ENCODE data around the gene DEGS2. TPM values are rescaled to one million over a fixed set of nuclear protein-coding genes. Genes with fewer than 3 reads are reported as not detected.

The DEGS2 gene
- total RNA-seq, 1 experiment from 2014 or later = not detected

DNA sequence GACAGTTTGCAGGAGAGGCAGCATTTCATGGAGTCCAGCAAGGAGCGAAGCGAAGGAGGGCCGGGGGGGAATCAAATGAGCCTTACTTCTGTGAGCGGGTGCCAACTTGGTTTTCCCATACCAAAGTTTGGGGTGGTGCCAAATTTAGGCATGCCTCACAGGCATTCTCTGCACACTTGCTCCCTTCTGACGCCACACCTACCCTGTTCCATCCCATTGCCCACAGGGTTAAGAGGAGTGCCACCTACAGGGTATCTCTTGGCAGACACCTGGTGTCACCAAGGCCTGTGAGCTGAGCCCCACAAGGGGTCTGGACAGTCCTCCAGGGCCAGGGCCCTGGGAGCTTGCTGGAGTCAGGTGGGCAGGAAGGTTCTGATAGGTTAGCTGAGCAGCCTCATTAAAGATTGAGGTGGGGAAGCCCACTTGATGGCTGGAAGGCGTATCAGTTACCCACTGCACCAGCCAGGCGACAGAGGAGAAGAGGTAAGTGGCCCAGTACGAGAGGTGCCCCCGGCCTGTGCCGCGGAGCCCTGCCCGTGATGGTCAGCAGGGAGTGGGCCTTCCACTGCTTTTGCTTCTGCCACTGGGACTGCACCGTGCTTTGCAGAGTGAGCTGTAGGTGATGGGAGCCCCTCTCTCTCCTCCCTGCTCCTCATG, 45.2 kb downstream of the DEGS2 start:
- DNase-seq = no peak
- Histone ChIP-seq H3K4me3 (no peak overlapping the region), H3K36me3 (no peaks in the 10 kb centered on the region), H3K27me3 (no peaks in the 10 kb centered on the region), H3K9me3 (no peaks in the 10 kb centered on the region)

DNA sequence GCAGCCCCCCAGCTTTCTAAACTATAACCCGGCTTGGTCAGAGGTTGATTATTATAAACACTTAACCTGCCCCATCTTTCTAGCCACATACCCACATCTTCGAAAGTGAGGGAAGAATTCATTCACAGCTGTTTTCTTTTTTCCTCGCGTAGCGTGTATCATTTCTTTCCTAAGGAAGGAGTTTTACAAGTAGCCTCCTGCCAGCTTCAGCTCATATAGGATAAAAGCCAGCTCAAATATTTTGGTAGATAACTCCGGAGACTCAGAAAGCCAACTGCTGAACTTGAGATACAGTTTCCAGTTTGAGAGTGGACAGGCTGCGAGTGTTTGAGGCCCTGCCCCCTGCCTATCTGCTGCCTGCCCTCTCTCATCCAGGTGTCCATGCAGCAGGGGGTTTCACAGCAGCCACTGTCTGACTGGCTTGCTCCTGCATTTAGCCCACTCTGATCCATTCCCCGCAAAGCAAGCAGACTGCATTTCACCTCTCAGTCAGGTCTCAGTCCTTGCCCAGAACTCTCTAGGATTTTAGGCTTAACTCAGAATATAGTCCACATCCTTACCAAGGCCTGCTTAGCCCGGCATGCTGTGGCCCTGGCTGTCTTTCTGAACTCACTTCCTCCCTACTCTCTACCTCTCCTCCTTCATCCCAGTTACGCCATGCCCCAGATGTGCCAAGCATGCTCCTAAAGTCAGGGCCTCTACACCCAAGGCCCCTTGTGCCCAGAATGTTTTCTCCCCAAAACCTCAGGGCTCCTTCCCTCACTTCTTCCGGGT, 47.3 kb downstream of the DEGS2 start:
- Histone ChIP-seq H3K4me3 (no peak overlapping the region), H3K27me3 (no peaks in the 10 kb centered on the region), H3K36me3 (no peaks in the 10 kb centered on the region), H3K9me3 (no peaks in the 10 kb centered on the region)
- DNase-seq = no peak

DNA sequence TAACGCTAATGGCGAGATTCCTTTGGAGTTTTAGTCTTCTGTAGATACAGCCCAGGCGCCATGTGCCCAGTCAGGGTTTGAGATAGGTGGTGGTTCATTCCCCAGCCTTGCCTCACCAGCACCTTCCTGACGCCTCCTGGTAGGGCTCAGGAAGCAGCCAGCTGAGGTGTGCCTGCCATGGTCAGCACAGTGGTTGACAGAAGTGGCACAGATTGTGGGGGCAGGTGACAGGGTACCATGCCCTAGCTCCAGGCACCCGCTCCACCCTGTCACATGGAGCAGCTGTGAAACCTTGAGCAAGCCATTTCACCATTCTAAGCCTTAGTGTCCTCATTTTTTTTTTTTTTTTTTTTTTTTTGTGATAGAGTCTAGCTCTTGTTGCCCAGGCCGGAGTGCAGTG, 48.6 kb downstream of the DEGS2 start:
- Histone ChIP-seq H3K27me3 (no peaks in the 10 kb centered on the region), H3K36me3 (no peaks in the 10 kb centered on the region), H3K9me3 (no peaks in the 10 kb centered on the region), H3K4me3 (no peak overlapping the region)
- no peak for DNase-seq

DNA sequence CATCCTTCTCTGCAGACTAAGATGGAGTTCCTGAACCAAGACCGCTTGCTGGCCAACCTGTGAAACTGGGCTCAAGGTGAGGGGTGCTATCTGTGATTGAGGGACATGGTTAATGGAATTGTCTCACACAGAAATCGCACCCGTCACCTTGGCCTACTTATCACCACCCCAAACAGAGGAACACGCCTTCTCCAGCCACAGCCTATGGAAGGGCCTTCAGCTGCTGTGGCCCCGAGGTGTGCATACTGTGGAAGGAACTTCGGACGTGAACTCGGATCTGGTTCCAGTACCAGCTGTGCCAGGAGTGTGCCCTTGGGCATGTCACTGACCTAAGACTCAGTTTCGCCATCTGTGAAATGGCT, 49.9 kb downstream of the DEGS2 start:
- no peak for DNase-seq
- Histone ChIP-seq H3K27me3 (no peaks in the 10 kb centered on the region), H3K4me3 (no peak overlapping the region), H3K36me3 (no peaks in the 10 kb centered on the region), H3K9me3 (no peaks in the 10 kb centered on the region)

DNA sequence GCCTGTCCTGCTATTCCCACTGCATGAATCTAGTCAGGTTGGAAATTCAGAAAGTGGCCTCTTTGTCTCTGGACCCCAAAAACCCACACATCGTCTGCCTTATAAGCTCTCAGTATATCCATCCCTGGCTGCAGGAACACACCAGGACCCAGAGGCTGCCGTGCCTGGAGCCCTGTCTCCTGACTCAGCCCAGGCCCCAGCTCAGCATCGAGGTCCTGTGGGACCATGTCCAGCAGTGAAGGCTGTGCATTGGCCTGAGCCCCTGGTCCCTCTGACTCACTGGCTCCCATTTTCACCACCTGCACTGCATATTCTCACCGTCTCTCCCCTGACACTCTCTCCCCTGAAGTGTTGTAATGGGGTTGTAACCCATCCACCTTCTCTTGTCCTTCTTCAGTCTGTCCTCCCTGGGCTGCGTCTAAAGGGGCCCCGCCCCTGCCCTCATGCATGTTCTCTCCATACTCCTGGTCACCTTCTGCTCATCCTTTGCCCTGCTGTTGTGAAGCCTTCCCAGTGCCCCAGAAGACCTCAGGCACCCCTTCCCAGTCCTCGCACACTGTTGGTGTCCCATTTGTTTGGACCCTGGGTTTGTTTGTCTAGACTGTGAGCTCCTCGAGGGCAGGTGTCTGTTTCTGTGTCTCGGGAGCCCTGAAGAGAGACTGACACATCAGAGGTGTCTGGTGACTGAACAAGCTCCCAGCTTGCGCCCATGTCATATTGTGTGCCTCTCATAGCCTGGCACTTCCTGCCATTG, 50.4 kb downstream of the DEGS2 start:
- peak; percentile 56 for DNase-seq
- no peaks in the 10 kb centered on the region for H3K27me3 ChIP-seq
- H3K36me3 ChIP-seq = no peaks in the 10 kb centered on the region
- no peak overlapping the region for H3K4me3 ChIP-seq
- H3K9me3 ChIP-seq = no peaks in the 10 kb centered on the region

DNA sequence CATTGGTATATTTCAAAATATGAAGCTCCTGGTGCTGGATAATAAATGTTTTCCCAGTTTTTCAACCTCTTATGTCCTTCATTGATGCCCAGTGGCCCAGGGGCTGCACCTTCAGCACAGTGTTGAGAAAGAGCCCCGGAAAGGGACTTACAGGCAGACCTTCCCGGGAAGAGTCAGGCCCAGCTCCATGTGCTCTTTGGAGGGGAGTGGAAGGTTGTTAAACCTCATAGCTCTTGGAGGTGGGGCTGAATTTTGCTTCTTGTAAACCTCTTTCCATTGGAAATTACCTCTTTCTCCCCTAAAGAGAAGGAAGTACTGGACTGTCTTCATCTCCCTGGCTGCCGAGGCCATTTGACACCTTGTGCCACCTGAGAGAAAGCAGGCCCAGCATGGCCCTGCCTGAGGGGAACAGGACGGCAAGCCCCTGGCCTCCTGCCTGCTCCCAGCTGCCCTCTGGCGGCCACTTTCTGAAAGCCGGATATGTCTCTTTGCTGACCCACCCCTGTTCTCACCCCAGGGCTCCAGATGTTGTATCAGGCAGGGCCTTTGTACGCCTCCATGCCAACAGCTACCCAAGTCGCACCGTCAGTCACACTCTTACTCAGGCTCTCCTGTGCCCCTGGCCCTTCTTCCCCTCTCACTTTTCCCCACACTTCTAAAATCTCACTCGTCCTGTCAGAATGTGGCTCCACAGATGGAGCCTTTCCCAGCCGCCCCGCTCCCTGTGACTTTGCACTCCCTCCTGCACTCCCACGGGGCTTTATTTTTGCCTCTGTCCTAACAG, 51.2 kb downstream of the DEGS2 start:
- no peaks in the 10 kb centered on the region for H3K9me3 ChIP-seq
- H3K36me3 ChIP-seq = no peaks in the 10 kb centered on the region
- no peaks in the 10 kb centered on the region for H3K27me3 ChIP-seq
- H3K4me3 ChIP-seq = no peak overlapping the region
- peak; percentile 68 for DNase-seq

DNA sequence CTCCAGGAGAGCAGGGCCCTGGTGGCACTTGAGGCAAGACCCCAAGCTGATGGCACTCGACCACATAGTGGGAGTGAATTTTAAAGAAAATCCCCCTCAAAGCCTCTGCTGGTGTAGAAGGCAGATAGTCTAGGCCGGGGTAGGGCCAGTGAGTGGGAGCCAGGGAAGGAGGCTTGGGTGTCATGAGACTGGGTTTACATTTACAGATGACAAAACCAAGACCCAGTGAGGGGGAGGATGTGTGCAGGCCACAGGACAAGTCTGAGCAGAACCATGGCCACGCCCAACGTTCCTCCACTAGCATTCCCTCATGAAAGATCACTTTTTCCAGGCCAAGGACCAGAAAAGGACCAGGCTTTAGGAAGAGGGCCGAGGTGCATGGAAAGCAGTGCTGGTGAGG, 52.2 kb downstream of the DEGS2 start:
- peak; percentile 7 for DNase-seq
- no peak overlapping the region for H3K4me3 ChIP-seq
- no peaks in the 10 kb centered on the region for H3K36me3 ChIP-seq
- H3K27me3 ChIP-seq = no peaks in the 10 kb centered on the region
- H3K9me3 ChIP-seq = no peaks in the 10 kb centered on the region

DNA sequence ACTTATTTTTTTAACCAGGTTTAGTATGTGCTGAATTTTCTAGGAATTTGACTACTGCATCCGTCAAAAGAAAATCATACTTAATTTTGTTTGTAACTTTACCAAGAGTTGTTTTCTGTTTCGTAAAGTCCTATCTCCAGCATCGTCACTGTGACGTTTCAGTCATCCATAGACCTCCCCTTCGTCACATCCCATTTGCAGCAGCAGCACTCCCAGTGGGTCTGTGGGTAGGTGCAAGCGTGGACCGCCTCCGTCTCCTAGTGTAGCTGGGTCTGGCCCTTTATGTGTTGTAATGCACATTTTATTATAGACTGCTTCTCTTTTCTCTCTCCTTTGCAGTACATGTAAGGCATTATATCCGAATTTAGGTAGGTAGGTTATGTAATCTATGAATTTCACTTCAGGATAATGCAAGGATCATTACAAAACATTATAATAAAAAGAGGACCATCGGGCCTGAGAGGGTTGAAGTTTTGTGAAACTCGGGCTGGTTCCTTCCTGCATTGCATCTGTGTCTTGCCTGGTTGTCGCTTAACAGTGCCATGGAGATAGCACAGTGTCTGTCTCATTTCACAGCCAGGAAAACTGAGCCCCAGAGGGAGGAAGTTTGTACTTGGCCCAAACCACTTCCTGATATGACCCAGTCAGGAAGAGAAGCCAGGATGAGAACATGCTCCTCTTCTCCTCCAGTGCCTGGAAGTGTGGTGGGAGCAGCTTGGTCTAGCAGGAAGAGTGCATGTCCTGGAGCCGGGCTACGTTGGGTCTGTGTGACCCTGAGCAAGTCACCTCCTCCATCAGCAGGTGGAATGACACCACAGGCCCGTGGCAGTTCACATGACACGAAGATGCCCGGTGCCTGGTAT, 53.0 kb downstream of the DEGS2 start:
- Histone ChIP-seq H3K4me3 (no peak overlapping the region), H3K36me3 (no peaks in the 10 kb centered on the region), H3K9me3 (no peaks in the 10 kb centered on the region), H3K27me3 (no peaks in the 10 kb centered on the region)
- no peak for DNase-seq

DNA sequence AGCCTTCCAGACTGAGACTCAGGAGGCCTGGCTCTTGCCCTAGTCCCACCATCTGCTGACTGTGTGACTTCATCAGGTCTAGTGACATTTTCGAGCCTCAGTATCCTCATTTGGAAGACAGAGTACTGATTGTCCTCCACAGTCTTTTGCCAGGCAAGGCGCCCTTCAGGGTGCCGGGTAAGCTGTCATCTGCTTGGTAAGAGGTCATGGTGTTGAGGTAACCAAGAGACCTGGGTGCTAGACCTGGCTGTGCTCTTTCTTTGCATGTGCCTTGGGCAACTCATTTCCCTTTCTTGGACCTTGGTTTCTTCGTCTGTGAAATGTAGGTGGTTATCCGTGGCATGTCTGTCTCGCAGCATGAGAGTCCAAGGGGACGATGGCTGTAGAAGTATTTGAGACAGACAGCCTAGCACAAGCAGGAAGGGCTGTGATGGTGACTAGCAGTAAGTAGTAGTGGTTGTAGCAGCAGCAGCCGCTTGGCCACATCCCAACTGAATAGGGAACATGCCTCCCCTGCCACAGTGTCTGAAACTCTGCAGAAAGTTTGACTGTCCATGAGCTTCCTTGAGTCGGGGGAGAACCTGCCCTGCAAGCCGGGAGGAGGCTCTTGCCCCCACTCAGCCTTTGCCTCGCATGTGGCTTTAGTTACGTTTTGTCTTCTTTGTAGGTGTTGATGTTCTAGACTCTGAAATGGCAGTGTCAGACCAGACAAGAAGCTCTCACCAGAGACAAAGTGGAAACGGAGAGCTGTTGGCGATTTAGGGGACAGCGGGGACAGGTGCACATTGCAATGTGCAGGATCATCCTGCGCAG, 53.9 kb downstream of the DEGS2 start:
- Histone ChIP-seq H3K27me3 (no peaks in the 10 kb centered on the region), H3K36me3 (no peaks in the 10 kb centered on the region), H3K9me3 (no peaks in the 10 kb centered on the region), H3K4me3 (no peak overlapping the region)
- no peak for DNase-seq

DNA sequence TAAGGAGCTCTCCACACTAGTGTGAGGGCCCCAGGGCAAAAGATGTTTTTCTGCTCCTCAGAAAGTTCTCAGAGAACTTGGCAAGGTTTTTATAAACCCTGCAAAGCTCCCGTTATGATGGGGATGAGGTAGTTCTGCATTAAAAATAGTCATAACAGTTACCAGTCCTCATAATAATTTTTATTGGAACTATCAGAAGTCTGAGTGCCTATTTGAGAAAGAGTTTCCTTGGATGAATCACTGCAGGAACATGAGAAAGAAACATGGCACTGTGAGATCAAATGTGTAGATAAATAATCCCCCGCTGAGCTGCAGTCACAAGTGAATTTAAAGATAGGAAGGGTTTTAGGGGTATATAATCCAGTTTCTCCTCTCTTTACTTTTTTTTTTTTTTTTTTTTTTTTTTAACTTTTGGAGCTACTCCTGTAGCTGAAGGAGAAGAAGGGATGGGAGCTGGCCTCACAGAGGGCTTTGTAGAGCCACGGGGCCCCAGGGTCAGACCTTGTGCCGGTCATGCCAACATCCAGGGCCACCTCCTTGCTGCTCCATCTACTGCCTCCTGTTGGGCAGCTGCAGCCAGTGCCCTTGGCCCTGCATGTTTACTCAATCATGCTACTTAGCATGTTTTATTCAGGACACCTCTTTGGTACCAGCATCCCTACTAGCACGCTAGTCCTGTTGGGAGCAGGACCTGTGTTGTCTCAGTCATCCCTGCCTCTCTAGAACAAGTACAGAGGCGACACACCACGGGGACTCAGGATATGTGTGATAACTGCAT, 54.7 kb downstream of the DEGS2 start:
- Histone ChIP-seq H3K36me3 (no peaks in the 10 kb centered on the region), H3K4me3 (no peak overlapping the region), H3K27me3 (no peaks in the 10 kb centered on the region), H3K9me3 (no peaks in the 10 kb centered on the region)
- DNase-seq = peak; percentile 5

DNA sequence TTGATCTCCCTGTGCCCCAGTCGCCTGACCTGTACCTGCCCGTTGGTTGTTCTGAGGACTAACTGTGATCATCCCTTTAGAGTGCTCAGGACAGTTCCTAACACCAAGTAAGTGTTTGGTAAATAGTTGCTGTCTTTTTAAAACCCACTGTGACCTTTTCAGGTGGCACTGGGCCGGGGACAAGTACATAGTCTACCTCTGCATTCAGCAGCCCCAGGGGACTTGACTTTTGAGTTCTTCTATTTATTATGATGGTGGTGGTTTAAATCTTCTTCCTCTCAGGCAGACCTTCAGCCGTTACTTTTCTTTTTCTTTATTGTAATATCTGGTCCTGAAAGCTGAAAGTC, 55.5 kb downstream of the DEGS2 start:
- no peak overlapping the region for H3K4me3 ChIP-seq
- H3K9me3 ChIP-seq = no peaks in the 10 kb centered on the region
- no peak for DNase-seq
- H3K27me3 ChIP-seq = no peaks in the 10 kb centered on the region
- H3K36me3 ChIP-seq = no peaks in the 10 kb centered on the region

DNA sequence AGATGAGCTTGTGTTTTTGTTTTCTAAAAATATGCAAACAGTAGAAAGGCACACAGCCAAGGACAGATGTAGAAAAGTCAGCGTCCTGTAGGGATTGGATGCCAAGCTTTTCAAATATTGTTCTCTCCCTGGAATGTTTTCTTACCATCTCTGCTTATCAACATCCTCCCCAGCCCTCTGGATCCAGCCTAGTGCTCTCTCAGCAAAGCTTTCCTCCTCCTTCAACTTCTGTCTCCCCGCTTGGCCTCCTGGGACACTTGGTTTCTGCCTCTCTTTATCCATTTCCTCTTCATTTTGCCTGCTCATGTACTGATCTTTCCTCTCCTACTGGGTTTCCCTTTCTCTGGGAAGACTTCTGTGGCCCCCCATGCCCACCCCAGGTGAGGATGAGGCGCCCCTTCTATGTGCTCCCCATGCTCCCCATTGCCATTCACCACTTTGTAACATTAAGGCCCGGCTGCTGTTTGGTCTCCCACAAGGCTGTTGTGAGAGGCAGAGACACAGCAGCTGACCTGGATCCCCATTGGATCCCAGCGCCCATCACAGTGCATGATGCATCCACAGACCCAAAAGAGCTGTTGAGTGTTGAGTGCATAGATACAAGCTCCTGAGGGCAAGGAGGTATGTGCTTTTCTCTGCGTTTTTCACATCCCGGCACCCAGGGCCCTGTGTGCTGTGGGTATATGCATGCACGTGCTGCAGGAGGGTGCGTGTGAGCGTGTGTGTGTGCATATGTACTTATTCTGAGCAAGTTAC, 56.0 kb downstream of the DEGS2 start:
- peak; percentile 6 for DNase-seq
- H3K36me3 ChIP-seq = no peaks in the 10 kb centered on the region
- H3K27me3 ChIP-seq = no peaks in the 10 kb centered on the region
- H3K9me3 ChIP-seq = no peaks in the 10 kb centered on the region
- no peak overlapping the region for H3K4me3 ChIP-seq

DNA sequence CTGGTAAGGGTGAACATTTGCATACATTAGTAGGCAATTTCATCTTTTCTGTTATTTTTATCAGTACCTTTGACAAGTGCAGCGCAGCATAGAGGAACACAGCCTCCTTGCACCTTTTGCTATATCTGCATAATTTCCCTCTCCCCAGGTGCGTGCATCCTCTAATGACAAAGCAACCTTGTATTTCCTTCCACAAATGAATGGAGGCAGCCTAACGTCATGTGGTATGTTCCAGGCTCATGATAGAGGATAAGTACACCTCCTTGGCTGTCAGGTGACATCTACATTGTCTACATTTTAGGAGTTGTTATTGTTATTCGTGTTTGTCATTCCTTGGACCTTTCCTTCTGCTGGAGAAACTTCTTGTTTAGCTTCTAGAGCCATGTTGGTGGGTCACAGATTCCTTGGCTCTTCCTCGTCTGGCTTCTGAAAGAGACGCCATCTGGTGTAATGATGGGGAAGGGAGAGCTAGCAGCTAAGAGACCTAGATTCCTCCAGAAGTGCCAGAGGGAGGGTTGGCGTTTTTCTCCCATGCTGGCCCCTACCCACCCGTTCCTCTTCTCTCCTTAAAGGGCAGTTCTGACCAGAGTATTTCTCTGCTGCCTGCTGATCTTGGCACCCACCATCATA, 57.2 kb downstream of the DEGS2 start:
- no peaks in the 10 kb centered on the region for H3K36me3 ChIP-seq
- H3K4me3 ChIP-seq = no peak overlapping the region
- H3K9me3 ChIP-seq = no peaks in the 10 kb centered on the region
- no peak for DNase-seq
- no peaks in the 10 kb centered on the region for H3K27me3 ChIP-seq
